PFSK-1 (cell line): ENCODE results near the gene ARHGEF10L.

Source experiments
- FOXP2 ChIP-seq: optimal IDR thresholded peaks from 2 replicates; pipeline ENCODE3; 2011; ENCODE audit warnings: borderline replicate concordance, control low read depth, inconsistent platforms; ENCODE audit not compliant: insufficient read depth; ENCODE audit errors: extremely low read length, extremely low read depth
- POLR2AphosphoS5 ChIP-seq: IDR thresholded peaks from 2 replicates; pipeline ENCODE4 v1.6.1; 2012; ENCODE audit warnings: low read depth, mild to moderate bottlenecking, control low read depth, low read length, moderate library complexity
- REST ChIP-seq, 2 experiments: IDR thresholded peaks; 2 replicates each; pipeline versions ENCODE4 v1.6.1 to v1.8.0; 2011 to 2012; ENCODE audit warnings: low read depth in 2 of 2, low read length in 2 of 2, control low read depth in 1 of 2, inconsistent platforms in 1 of 2, mild to moderate bottlenecking in 1 of 2, moderate library complexity in 1 of 2; ENCODE audit not compliant: insufficient read depth in 1 of 2
- SIN3A ChIP-seq: IDR thresholded peaks from 2 replicates; pipeline ENCODE4 v1.6.1; 2012; ENCODE audit warnings: mild to moderate bottlenecking, low read length, moderate library complexity, borderline replicate concordance; ENCODE audit not compliant: insufficient read depth
- TAF1 ChIP-seq: IDR thresholded peaks from 2 replicates; pipeline ENCODE4 v1.6.1; 2012; ENCODE audit warnings: low read length, control low read depth, borderline replicate concordance; ENCODE audit not compliant: insufficient read depth

ARHGEF10L gene

GRCh38 chr1:17564458-17565393 lies 25.2 kb downstream of the ARHGEF10L start:
- no peak for TF ChIP-seq FOXP2
- no peak for TF ChIP-seq TAF1
- TF ChIP-seq SIN3A = no peak
- TF ChIP-seq POLR2AphosphoS5 = no peak
- no peak for TF ChIP-seq REST (IDR thresholded peaks at IDR 0.05; ENCODE audit: insufficient read depth in 1 of 2, low read depth in 2 of 2, low read length in 2 of 2)

DNA sequence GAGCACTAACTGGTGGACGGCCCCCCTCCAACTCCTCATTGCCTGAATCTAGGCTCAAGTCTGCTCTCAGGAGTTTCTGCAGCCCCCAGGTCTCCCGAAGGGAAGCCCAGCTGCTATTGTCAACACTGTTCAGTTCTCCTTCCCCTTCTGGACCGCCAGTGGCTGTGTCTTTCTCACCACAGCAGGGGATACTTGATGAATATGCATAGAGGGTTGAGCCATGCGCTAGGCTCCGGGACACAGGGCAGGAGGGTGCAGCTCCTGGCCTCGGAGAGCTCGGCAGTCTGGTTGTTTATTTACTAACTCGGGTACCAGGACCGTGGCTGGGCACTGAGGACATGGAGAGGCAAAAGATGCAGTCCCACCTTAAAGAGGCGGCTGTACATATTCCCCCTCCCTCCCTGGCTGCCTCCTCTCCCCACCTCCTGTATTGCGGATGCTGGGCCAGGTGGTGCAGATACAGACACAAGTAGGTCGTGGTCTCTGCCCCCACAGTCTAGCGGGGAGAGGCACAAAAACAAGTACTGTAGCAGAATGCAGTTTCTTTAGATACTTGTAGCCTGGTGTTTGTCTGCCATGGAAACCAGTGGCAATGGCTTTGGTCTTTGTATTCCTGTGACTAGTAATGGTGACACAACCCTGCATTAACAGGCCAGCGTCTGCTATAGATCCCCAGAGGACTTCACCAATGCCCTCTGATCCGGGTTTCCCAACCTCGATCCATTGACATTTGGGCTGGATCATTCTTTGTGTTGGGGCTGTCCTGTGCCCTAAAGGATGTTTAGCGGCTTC lies 26.2 kb downstream of the ARHGEF10L start:
- no peak for TF ChIP-seq SIN3A
- TF ChIP-seq TAF1 = no peak
- TF ChIP-seq REST (IDR thresholded peaks at IDR 0.05; ENCODE audit: insufficient read depth in 1 of 2, low read depth in 2 of 2, low read length in 2 of 2) = no peak
- TF ChIP-seq FOXP2 = no peak
- TF ChIP-seq POLR2AphosphoS5 = no peak

GRCh38 chr1:17566417-17566816 lies 26.9 kb downstream of the ARHGEF10L start:
- no peak for TF ChIP-seq REST (IDR thresholded peaks at IDR 0.05; ENCODE audit: insufficient read depth in 1 of 2, low read depth in 2 of 2, low read length in 2 of 2)
- TF ChIP-seq FOXP2 = no peak
- no peak for TF ChIP-seq SIN3A
- TF ChIP-seq TAF1 = no peak
- no peak for TF ChIP-seq POLR2AphosphoS5

- TF ChIP-seq FOXP2 (no peak), POLR2AphosphoS5 (no peak), TAF1 (no peak), REST (IDR thresholded peaks at IDR 0.05; ENCODE audit: insufficient read depth in 1 of 2, low read depth in 2 of 2, low read length in 2 of 2) (no peak), SIN3A (no peak)
These were observed 27.4 kb downstream of the ARHGEF10L start for GRCh38 chr1:17566892-17567291.
